ENCODE results near the gene RPL37. TPM values are rescaled to one million over a fixed set of nuclear protein-coding genes. Genes with fewer than 3 reads are reported as not detected.
"Not testable (repeated sequence)": the region's sequence is repeated elsewhere in the genome, so short reads cannot be mapped to it uniquely, and the experiment has no call there.

The RPL37 gene
- total RNA-seq, 4 donors from 2014 or later = 117 to 365 (median 159) TPM

GRCh38 chr5:40790947-40791593 is 44.0 kb downstream of the RPL37 start:
- DNase-seq (ENCODE audit: low spot score in 2 of 2) = no peak
- no peak overlapping the region for H3K4me3 ChIP-seq
- H3K9me3 ChIP-seq = peaks cover 0 to 8% (median 2%) of the 10 kb centered on the region in 4 donors
- peaks cover 0 to 34% (median 13%) of the 10 kb centered on the region in 4 donors for H3K4me1 ChIP-seq
- no peaks in the 10 kb centered on the region for H3K27me3 ChIP-seq
- WGBS, 2 donors = 48 to 54% methylated on average over 3 of the region's 3 CpGs
- TF ChIP-seq EP300 (IDR thresholded peaks at IDR 0.05) = no peak
- TF ChIP-seq CTCF (IDR thresholded peaks at IDR 0.05) = no peak
- TF ChIP-seq POLR2A (IDR thresholded peaks at IDR 0.05) = no peak
- H3K27ac ChIP-seq = no peak overlapping the region
- H3K36me3 ChIP-seq = peaks cover 0 to 16% (median 0%) of the 10 kb centered on the region in 3 donors

GRCh38 chr5:40788941-40789340 is 46.1 kb downstream of the RPL37 start:
- H3K4me3 ChIP-seq; H3K9me3 ChIP-seq; DNase-seq (ENCODE audit: low spot score in 2 of 2); H3K27me3 ChIP-seq; H3K27ac ChIP-seq: not testable (repeated sequence)
- 97 to 99% methylated on average over 5 of the region's 5 CpGs for WGBS, 2 donors
- Histone ChIP-seq H3K4me1 (peaks cover 0 to 29% (median 7%) of the 10 kb centered on the region in 4 donors), H3K36me3 (peaks cover 0 to 16% (median 0%) of the 10 kb centered on the region in 3 donors)

- TF ChIP-seq POLR2A (IDR thresholded peaks at IDR 0.05) = no peak
- TF ChIP-seq CTCF (IDR thresholded peaks at IDR 0.05) = no peak
- no peak for TF ChIP-seq EP300 (IDR thresholded peaks at IDR 0.05)
- Histone ChIP-seq H3K4me1 (peaks cover 0 to 29% (median 7%) of the 10 kb centered on the region in 4 donors), H3K27ac (no peak overlapping the region), H3K36me3 (peaks cover 0 to 16% (median 0%) of the 10 kb centered on the region in 3 donors), H3K9me3 (peaks cover 0 to 8% (median 2%) of the 10 kb centered on the region in 4 donors), H3K27me3 (no peaks in the 10 kb centered on the region), H3K4me3 (no peak overlapping the region)
- no peak for DNase-seq (ENCODE audit: low spot score in 2 of 2)
- 86 to 100% methylated on average over 1 of the region's 1 CpG for WGBS, 2 donors
These were observed 47.0 kb downstream of the RPL37 start for GRCh38 chr5:40787986-40788385.

GRCh38 chr5:40786664-40787063 is 48.4 kb downstream of the RPL37 start:
- H3K27ac ChIP-seq; H3K9me3 ChIP-seq; H3K4me3 ChIP-seq; H3K27me3 ChIP-seq; DNase-seq (ENCODE audit: low spot score in 2 of 2): not testable (repeated sequence)
- H3K4me1 ChIP-seq = peaks cover 0 to 35% (median 6%) of the 10 kb centered on the region in 4 donors
- peaks cover 0 to 16% (median 0%) of the 10 kb centered on the region in 3 donors for H3K36me3 ChIP-seq
- WGBS, 2 donors = 100% methylated on average over 3 of the region's 3 CpGs

- TF ChIP-seq CTCF (IDR thresholded peaks at IDR 0.05) (no peak), EP300 (IDR thresholded peaks at IDR 0.05) (no peak), POLR2A (IDR thresholded peaks at IDR 0.05) (no peak)
These were observed 50.1 kb downstream of the RPL37 start for GRCh38 chr5:40784916-40785315.

GRCh38 chr5:40784027-40784653 is 50.9 kb downstream of the RPL37 start:
- Histone ChIP-seq H3K27me3 (no peaks in the 10 kb centered on the region), H3K36me3 (peaks cover 0 to 16% (median 0%) of the 10 kb centered on the region in 3 donors), H3K4me3 (no peak overlapping the region), H3K4me1 (peaks cover 0 to 23% (median 3%) of the 10 kb centered on the region in 4 donors), H3K9me3 (peaks cover 0 to 8% (median 2%) of the 10 kb centered on the region in 4 donors), H3K27ac (no peak overlapping the region)
- 93 to 100% methylated on average over 1 of the region's 1 CpG for WGBS, 2 donors
- TF ChIP-seq POLR2A (IDR thresholded peaks at IDR 0.05) (no peak), EP300 (IDR thresholded peaks at IDR 0.05) (no peak), CTCF (IDR thresholded peaks at IDR 0.05) (no peak)
- no peak for DNase-seq (ENCODE audit: low spot score in 2 of 2)

More at GRCh38 chr5:40784916-40785315, 50.1 kb downstream of the RPL37 start:
- DNase-seq (ENCODE audit: low spot score in 2 of 2) = no peak
- H3K9me3 ChIP-seq = peaks cover 0 to 8% (median 2%) of the 10 kb centered on the region in 4 donors
- no peak overlapping the region for H3K27ac ChIP-seq
- peaks cover 0 to 16% (median 0%) of the 10 kb centered on the region in 3 donors for H3K36me3 ChIP-seq
- 84 to 89% methylated on average over 1 of the region's 1 CpG for WGBS, 2 donors
- no peak overlapping the region for H3K4me3 ChIP-seq
- peaks cover 0 to 27% (median 3%) of the 10 kb centered on the region in 4 donors for H3K4me1 ChIP-seq
- no peaks in the 10 kb centered on the region for H3K27me3 ChIP-seq

All from tibial nerve (tissue), 4 donors.